T-helper 1 cell treated with Interleukin-12 subunit alpha and Interleukin-12 subunit beta and Interleukin-4 antibody, amounts not matched to agents 30 μg/mL and 1 μg/mL, for 36 hours (primary cell): ENCODE measurements around the gene TTC39C.
"Not testable (repeated sequence)": the region's sequence is repeated elsewhere in the genome, so short reads cannot be mapped to it uniquely, and the experiment has no call there.

Experiments used
- H3K27ac Mint-ChIP-seq: one replicate; pipeline ENCODE4 v1.8.0; 2021; ENCODE audit warnings: mild to moderate bottlenecking, mixed read lengths
- H3K27me3 Mint-ChIP-seq: one replicate; pipeline ENCODE4 v1.8.0; 2021; ENCODE audit warnings: low read depth, mixed read lengths
- H3K36me3 Mint-ChIP-seq: one replicate; pipeline ENCODE4 v1.8.0; 2021; ENCODE audit warnings: low read depth, mixed read lengths
- H3K4me1 Mint-ChIP-seq: one replicate; pipeline ENCODE4 v1.8.0; 2021; ENCODE audit warnings: low read depth, mixed read lengths
- H3K4me3 Mint-ChIP-seq: one replicate; pipeline ENCODE4 v1.8.0; 2021; ENCODE audit warnings: mild to moderate bottlenecking, moderate library complexity, mixed read lengths
- H3K9me3 Mint-ChIP-seq: one replicate; pipeline ENCODE4 v1.8.0; 2021; ENCODE audit warnings: mixed read lengths

TTC39C gene

DNA sequence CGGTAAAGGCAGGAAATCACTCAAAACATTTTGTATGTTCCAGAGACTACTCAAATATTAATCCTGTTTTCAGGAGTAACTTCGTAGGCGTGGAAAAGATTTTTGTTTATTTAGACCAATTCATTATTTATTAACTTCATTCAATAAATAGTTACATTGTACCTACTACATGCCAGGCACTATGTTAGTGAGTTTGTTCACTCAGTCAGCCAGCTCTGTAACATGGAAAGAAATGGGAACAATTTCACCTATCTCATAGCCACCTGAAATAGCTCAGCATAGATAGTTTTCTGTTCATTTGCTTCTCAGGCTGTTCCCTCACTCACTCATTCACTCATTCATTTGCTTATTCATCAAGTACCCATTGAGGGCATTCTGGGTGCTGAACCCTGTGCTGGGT lies 34.6 kb downstream of the TTC39C start:
- Mint-ChIP-seq H3K4me1 (peaks cover 31% of the 10 kb centered on the region), H3K36me3 (peaks cover 9% of the 10 kb centered on the region), H3K9me3 (no peaks in the 10 kb centered on the region), H3K27me3 (no peaks in the 10 kb centered on the region), H3K27ac (no peak overlapping the region), H3K4me3 (no peak overlapping the region)

DNA sequence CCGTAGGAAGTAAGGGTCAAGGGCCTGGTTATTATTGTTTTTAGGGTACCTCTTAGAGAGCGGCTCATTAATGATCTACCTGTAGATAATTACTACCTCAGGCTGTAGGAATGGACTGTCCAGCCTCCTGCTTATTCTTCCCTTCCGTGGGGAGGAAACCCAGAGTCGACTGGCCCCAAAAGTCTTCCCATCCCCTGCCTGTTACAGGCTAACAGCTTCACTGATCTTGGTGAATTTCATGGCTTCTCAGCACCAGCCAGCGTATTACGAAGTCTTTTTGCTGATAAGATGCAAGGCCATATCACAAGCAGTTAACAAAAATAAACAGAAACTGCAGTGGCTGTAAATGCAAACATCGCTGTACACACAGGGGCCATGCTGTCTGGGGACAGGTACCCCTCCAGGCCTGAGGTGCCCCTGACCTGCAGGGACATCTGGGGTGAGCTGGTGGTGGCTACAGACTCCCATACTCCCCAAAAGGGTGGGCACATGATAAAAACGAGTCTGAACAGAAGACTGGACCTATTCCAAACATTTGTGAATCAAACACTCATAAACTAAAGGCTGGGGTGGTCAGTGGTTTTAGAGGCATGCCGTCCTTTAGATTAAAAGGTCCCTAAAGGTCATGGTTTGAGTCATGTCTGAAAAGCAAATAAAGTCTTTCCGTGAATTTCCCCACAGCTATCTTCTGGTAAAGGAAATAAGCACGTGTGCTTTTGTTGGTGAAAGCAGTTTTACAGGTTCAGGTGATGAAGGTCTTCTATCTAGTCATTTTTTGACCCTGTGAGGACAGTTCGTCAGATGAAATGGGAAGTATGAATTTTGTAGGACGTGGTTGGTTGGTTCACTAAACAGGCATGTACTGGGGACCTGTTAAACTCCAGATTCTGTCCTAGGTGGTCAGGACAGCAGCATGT lies 36.7 kb downstream of the TTC39C start:
- Mint-ChIP-seq H3K36me3 (peaks cover 10% of the 10 kb centered on the region), H3K27me3 (no peaks in the 10 kb centered on the region), H3K4me1 (peaks cover 50% of the 10 kb centered on the region), H3K4me3 (peak overlapping the region; percentile 32), H3K27ac (peak overlapping the region; percentile 22), H3K9me3 (no peaks in the 10 kb centered on the region)

DNA sequence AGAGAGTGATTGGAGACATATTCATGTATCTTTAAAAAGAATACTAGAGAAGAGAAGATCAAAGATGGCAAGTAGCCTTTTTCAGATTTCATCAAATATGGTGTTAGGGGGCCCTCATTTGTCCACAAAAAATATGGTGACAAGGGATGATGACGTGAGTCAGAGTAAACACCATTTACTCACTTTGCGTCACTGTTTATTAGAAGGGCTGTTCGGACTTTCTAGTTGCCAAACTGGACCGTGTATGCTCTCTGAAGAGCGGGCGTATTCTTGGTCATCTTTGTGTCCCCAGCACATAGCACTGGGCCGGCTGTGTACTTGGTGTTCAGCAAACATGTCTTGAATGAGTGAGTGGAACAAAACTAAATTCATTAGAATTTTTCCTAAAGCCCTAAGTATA lies 37.5 kb downstream of the TTC39C start:
- Mint-ChIP-seq H3K27me3 (no peaks in the 10 kb centered on the region), H3K4me3 (no peak overlapping the region), H3K4me1 (peaks cover 53% of the 10 kb centered on the region), H3K9me3 (no peaks in the 10 kb centered on the region), H3K36me3 (peaks cover 10% of the 10 kb centered on the region), H3K27ac (peak overlapping the region; percentile 22)

- no peaks in the 10 kb centered on the region for H3K27me3 Mint-ChIP-seq
- H3K9me3 Mint-ChIP-seq: no peaks in the 10 kb centered on the region
- H3K27ac Mint-ChIP-seq: peak overlapping the region; percentile 10
- peaks cover 51% of the 10 kb centered on the region for H3K4me1 Mint-ChIP-seq
- no peak overlapping the region for H3K4me3 Mint-ChIP-seq
- H3K36me3 Mint-ChIP-seq: peaks cover 17% of the 10 kb centered on the region
Observed at GRCh38 chr18:24053211-24053610, 38.7 kb downstream of the TTC39C start.

DNA sequence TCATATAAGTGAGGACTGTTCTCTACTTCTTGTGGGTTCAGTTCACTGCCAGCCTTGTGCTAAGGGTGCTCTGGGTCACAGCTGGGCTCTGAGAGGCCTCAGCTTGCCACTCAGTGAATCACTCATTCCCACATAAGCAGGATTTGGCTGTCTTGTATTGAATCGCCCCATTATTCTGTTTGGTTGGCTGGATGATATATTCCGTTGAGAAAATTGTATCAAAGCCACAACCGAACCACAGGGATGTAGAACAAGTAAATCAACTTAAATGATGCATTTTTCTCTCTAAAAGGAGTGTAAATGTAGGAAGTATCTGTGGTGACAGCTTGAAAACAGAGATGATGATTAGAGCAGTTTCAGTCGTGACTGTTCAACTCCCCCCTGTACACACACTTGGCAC lies 39.6 kb downstream of the TTC39C start:
- peaks cover 17% of the 10 kb centered on the region for H3K36me3 Mint-ChIP-seq
- H3K27me3 Mint-ChIP-seq: no peaks in the 10 kb centered on the region
- no peak overlapping the region for H3K4me3 Mint-ChIP-seq
- no peaks in the 10 kb centered on the region for H3K9me3 Mint-ChIP-seq
- peaks cover 51% of the 10 kb centered on the region for H3K4me1 Mint-ChIP-seq
- H3K27ac Mint-ChIP-seq: no peak overlapping the region

DNA sequence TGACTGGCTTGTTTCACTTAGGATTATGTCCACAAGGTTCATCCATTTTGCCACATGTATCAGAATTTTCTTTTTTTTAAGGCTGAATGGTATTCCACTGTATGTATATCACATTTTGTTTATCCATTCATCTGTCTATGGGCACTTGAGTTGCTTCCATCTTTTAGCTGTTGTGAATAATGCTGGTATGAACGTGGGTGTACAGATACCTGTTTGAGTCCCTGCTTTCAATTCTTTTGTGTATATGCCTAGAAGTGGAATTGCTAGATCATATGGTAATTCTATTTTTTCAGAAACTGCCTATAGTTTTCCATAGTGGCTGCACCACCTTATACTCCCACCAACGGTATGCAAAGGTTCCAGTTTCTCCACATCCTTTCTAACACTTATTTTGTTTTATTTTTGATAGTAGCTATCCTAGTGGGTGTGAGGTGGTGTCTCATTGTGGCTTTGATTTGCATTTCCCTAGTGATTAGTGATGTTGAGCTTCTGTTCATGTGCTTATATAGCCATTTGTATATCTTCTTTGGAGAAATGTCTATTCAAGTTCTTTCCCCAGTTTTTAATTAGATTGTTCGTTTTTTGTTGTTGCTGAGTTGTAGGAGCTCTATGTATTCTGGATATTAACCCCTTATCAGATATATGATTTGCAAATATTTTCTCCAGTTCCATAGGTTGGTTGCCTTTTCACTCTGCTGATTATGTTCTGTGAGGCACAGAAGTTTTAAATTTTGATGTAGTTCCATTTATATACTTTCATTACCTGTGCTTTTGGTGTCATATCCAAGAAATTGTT lies 40.7 kb downstream of the TTC39C start:
- Mint-ChIP-seq H3K36me3 (peaks cover 15% of the 10 kb centered on the region), H3K9me3 (no peaks in the 10 kb centered on the region), H3K27ac (no peak overlapping the region), H3K4me3 (no peak overlapping the region), H3K27me3 (no peaks in the 10 kb centered on the region), H3K4me1 (peaks cover 55% of the 10 kb centered on the region)

- Mint-ChIP-seq H3K4me1 (peaks cover 53% of the 10 kb centered on the region), H3K4me3 (no peak overlapping the region), H3K9me3 (no peaks in the 10 kb centered on the region), H3K27me3 (no peaks in the 10 kb centered on the region), H3K36me3 (peaks cover 15% of the 10 kb centered on the region), H3K27ac (no peak overlapping the region)
Observed at GRCh38 chr18:24055878-24056277, 41.3 kb downstream of the TTC39C start.

DNA sequence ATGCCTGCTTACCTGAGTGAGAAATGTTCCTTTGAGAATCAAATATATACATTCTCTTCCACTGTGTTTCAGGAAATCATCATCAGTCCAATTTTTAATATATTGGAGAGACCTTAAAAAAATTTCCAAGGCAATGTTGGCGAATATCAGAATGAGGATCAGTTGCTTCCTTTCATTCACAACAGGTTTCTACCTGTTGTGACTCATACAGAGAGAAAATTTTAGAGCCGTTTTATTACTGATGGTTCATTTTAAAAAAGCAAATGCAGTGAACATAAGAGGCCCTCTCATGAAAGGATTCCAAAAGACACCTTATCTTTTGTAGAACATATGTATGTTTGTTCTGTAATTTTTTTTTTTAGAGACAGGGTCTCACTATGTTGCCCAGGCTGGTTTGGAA lies 42.0 kb downstream of the TTC39C start:
- no peak overlapping the region for H3K27ac Mint-ChIP-seq
- peaks cover 15% of the 10 kb centered on the region for H3K36me3 Mint-ChIP-seq
- H3K27me3 Mint-ChIP-seq: no peaks in the 10 kb centered on the region
- H3K9me3 Mint-ChIP-seq: no peaks in the 10 kb centered on the region
- peaks cover 47% of the 10 kb centered on the region for H3K4me1 Mint-ChIP-seq
- H3K4me3 Mint-ChIP-seq: no peak overlapping the region

GRCh38 chr18:24057804-24058203 lies 43.2 kb downstream of the TTC39C start:
- Mint-ChIP-seq H3K4me1 (peaks cover 46% of the 10 kb centered on the region), H3K27me3 (no peaks in the 10 kb centered on the region), H3K4me3 (no peak overlapping the region), H3K36me3 (peaks cover 17% of the 10 kb centered on the region), H3K9me3 (no peaks in the 10 kb centered on the region), H3K27ac (no peak overlapping the region)

DNA sequence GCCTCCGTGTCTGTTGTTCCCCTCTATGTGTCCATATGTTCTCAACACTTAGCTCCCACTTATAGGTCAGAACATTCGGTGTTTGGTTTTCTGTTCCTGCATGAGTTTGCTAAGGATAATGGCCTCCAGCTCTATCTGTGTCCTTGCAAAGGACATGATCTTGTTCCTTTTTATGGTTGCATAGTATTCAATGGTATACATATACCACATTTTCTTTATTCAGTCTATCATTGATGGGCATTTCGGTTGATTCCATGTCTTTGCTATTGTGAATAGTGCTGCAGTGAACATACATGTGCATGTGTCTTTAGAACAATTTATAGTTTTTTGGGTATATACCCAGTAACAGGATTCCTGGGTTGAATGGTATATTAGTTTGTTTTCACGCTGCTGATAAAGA lies 44.8 kb downstream of the TTC39C start:
- H3K27me3 Mint-ChIP-seq, H3K27ac Mint-ChIP-seq, H3K4me3 Mint-ChIP-seq, H3K9me3 Mint-ChIP-seq: not testable (repeated sequence)
- peaks cover 14% of the 10 kb centered on the region for H3K36me3 Mint-ChIP-seq
- H3K4me1 Mint-ChIP-seq: peaks cover 40% of the 10 kb centered on the region

- Mint-ChIP-seq H3K36me3 (peaks cover 17% of the 10 kb centered on the region), H3K9me3 (no peaks in the 10 kb centered on the region), H3K27ac (no peak overlapping the region), H3K4me3 (no peak overlapping the region), H3K4me1 (peaks cover 30% of the 10 kb centered on the region), H3K27me3 (no peaks in the 10 kb centered on the region)
Observed at GRCh38 chr18:24060644-24061043, 46.1 kb downstream of the TTC39C start.

GRCh38 chr18:24063121-24063731 lies 48.7 kb downstream of the TTC39C start:
- Mint-ChIP-seq H3K4me1 (peaks cover 28% of the 10 kb centered on the region), H3K4me3 (no peak overlapping the region), H3K36me3 (peaks cover 21% of the 10 kb centered on the region), H3K27me3 (no peaks in the 10 kb centered on the region), H3K27ac (no peak overlapping the region), H3K9me3 (no peaks in the 10 kb centered on the region)

GRCh38 chr18:24064391-24065100 lies 50.0 kb downstream of the TTC39C start:
- no peak overlapping the region for H3K4me3 Mint-ChIP-seq
- H3K27ac Mint-ChIP-seq: no peak overlapping the region
- H3K9me3 Mint-ChIP-seq: no peaks in the 10 kb centered on the region
- peaks cover 25% of the 10 kb centered on the region for H3K4me1 Mint-ChIP-seq
- H3K27me3 Mint-ChIP-seq: no peaks in the 10 kb centered on the region
- peaks cover 21% of the 10 kb centered on the region for H3K36me3 Mint-ChIP-seq

GRCh38 chr18:24065906-24066305 lies 51.4 kb downstream of the TTC39C start:
- Mint-ChIP-seq H3K36me3 (peaks cover 22% of the 10 kb centered on the region), H3K27ac (no peak overlapping the region), H3K4me1 (peaks cover 23% of the 10 kb centered on the region), H3K9me3 (no peaks in the 10 kb centered on the region), H3K4me3 (no peak overlapping the region), H3K27me3 (no peaks in the 10 kb centered on the region)
